Neural progenitor cell (in vitro differentiated cells): Measurements from ENCODE around the gene TUBB4B. TPM values are rescaled to one million over a fixed set of nuclear protein-coding genes. Genes with fewer than 3 reads are reported as not detected.
A peak's percentile ranks its signal among the peaks of the same experiment; 100 is the strongest.

Experiments
- DNase-seq: peaks from one replicate; pipeline ENCODE4 v3.0.0-alpha.2; 2016; ENCODE audit warnings: low spot score
- H2AFZ ChIP-seq: fragments of 200-600 bp; sonication (generic); replicated peaks from 2 replicates; pipeline ENCODE4 v1.6.1; 2016; ENCODE audit warnings: antibody characterized with exemption
- H3F3A ChIP-seq: fragments of 200-600 bp; sonication (generic); 2 replicates; pipeline ENCODE4 v1.6.1; 2016; ENCODE audit warnings: antibody characterized with exemption, low read depth
- H3K27ac ChIP-seq: fragments of 200-600 bp; sonication (generic); 2 replicates; pipeline ENCODE4 v1.5.1; 2016; ENCODE audit warnings: mild to moderate bottlenecking
- H3K27me3 ChIP-seq: fragments of 200-600 bp; sonication (generic); 2 replicates; pipeline ENCODE4 v1.6.1; 2016; ENCODE audit warnings: mild to moderate bottlenecking, moderate library complexity
- H3K36me3 ChIP-seq: fragments of 200-600 bp; sonication (generic); 2 replicates; pipeline ENCODE4 v1.5.1; 2016
- H3K4me1 ChIP-seq: fragments of 200-600 bp; sonication (generic); 2 replicates; pipeline ENCODE4 v1.6.1; 2016; ENCODE audit warnings: mixed run types
- H3K4me2 ChIP-seq: fragments of 200-600 bp; sonication (generic); 2 replicates; pipeline ENCODE4 v1.6.1; 2016
- H3K4me3 ChIP-seq: fragments of 200-600 bp; sonication (generic); 2 replicates; pipeline ENCODE4 v1.5.1; 2016
- H3K79me2 ChIP-seq: fragments of 200-600 bp; sonication (generic); 2 replicates; pipeline ENCODE4 v1.6.1; 2016; ENCODE audit warnings: low read depth
- H3K9ac ChIP-seq: fragments of 200-600 bp; sonication (generic); 2 replicates; pipeline ENCODE4 v1.6.1; 2016
- H3K9me3 ChIP-seq: fragments of 200-600 bp; sonication (generic); 2 replicates; pipeline ENCODE4 v1.5.1; 2016; ENCODE audit warnings: low read depth
- H4K20me1 ChIP-seq: fragments of 200-600 bp; sonication (generic); 2 replicates; pipeline ENCODE4 v1.6.1; 2016; ENCODE audit warnings: low read depth
- H3K27ac Mint-ChIP-seq: 3 replicates; pipeline ENCODE4 v1.8.0; 2021; ENCODE audit warnings: mixed read lengths
- H3K27me3 Mint-ChIP-seq: 2 replicates; pipeline ENCODE4 v1.8.0; 2022; ENCODE audit warnings: low read depth, mild to moderate bottlenecking, inconsistent platforms, moderate library complexity, mixed read lengths; ENCODE audit not compliant: insufficient read depth
- H3K36me3 Mint-ChIP-seq: 3 replicates; pipeline ENCODE4 v1.8.0; 2021; ENCODE audit warnings: mixed read lengths
- H3K4me1 Mint-ChIP-seq: 3 replicates; pipeline ENCODE4 v1.8.0; 2021; ENCODE audit warnings: mixed read lengths
- H3K4me3 Mint-ChIP-seq: 3 replicates; pipeline ENCODE4 v1.8.0; 2021; ENCODE audit warnings: mild to moderate bottlenecking, moderate library complexity, mixed read lengths
- H3K9me3 Mint-ChIP-seq: 3 replicates; pipeline ENCODE4 v1.8.0; 2020; ENCODE audit warnings: mixed read lengths
- EZH2 ChIP-seq: fragments of 200-600 bp; sonication (generic); IDR thresholded peaks from 2 replicates; pipeline ENCODE4 v1.6.1; 2017; ENCODE audit warnings: antibody characterized with exemption, mild to moderate bottlenecking, moderate library complexity
- EZH2phosphoT487 ChIP-seq: fragments of 200-600 bp; sonication (generic); IDR thresholded peaks from 2 replicates; pipeline ENCODE4 v1.6.1; 2017; ENCODE audit warnings: antibody characterized with exemption
- total RNA-seq: library from RNA; depleted of rRNA; stranded (reverse); fragments of >200 nt; gene quantifications from 2 replicates; pipeline ENCODE4 v1.2.3, GENCODE V29; 2015; ENCODE audit warnings: low replicate concordance
- TF ChIP-seq, protein P1 (sequence below): fragments of 200-600 bp; sonication (generic); IDR thresholded peaks from 2 replicates; pipeline ENCODE4 v1.5.1; 2017; ENCODE audit warnings: antibody characterized with exemption, mild to moderate bottlenecking

Gene TUBB4B
- total RNA-seq, 1 donor from 2014 or later, result 183 TPM

DNA sequence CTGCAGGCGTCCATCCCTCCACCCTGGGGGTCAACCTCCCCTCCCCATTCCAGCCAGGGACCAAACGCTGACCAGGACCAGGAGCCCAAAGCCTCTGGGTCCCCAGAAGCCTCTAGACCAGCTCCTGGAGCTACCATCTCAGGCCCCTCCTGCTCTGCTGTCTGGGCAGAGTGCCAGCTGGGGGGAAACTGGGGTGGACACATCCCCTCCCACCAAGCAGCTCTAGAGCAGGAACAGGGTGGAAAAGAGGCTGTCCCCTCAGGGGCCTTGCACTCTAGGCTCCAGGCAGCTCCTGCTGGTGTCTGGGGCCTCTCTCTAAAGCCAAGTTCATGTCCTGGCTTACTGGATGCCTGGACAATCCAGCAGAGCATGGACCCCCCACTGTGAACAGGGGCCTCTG is 48.2 kb upstream of the TUBB4B start:
- H3K27me3 ChIP-seq, result no peaks in the 10 kb centered on the region
- Mint-ChIP-seq H3K9me3 (no peaks in the 10 kb centered on the region), H3K36me3 (no peaks in the 10 kb centered on the region), H3K27ac (no peak overlapping the region), H3K4me3 (no peak overlapping the region), H3K4me1 (peaks cover 22% of the 10 kb centered on the region), H3K27me3 (peaks cover 6% of the 10 kb centered on the region)
- no peak overlapping the region for H3K27ac ChIP-seq
- H3K4me3 ChIP-seq, result no peak overlapping the region
- H3K9me3 ChIP-seq, result no peaks in the 10 kb centered on the region
- DNase-seq, result no peak
- H3F3A ChIP-seq, result peaks cover 10% of the 10 kb centered on the region
- H3K79me2 ChIP-seq, result peaks cover 9% of the 10 kb centered on the region
- H3K36me3 ChIP-seq, result no peaks in the 10 kb centered on the region
- H3K9ac ChIP-seq, result no peak overlapping the region
- no peaks in the 10 kb centered on the region for H3K4me1 ChIP-seq
- no peak overlapping the region for H3K4me2 ChIP-seq
- H2AFZ ChIP-seq, result no peak overlapping the region
- TF ChIP-seq, protein P1, sequence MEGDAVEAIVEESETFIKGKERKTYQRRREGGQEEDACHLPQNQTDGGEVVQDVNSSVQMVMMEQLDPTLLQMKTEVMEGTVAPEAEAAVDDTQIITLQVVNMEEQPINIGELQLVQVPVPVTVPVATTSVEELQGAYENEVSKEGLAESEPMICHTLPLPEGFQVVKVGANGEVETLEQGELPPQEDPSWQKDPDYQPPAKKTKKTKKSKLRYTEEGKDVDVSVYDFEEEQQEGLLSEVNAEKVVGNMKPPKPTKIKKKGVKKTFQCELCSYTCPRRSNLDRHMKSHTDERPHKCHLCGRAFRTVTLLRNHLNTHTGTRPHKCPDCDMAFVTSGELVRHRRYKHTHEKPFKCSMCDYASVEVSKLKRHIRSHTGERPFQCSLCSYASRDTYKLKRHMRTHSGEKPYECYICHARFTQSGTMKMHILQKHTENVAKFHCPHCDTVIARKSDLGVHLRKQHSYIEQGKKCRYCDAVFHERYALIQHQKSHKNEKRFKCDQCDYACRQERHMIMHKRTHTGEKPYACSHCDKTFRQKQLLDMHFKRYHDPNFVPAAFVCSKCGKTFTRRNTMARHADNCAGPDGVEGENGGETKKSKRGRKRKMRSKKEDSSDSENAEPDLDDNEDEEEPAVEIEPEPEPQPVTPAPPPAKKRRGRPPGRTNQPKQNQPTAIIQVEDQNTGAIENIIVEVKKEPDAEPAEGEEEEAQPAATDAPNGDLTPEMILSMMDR, result no peak
- TF ChIP-seq EZH2 (no peak), EZH2phosphoT487 (no peak)
- H4K20me1 ChIP-seq, result peaks cover 63% of the 10 kb centered on the region

DNA sequence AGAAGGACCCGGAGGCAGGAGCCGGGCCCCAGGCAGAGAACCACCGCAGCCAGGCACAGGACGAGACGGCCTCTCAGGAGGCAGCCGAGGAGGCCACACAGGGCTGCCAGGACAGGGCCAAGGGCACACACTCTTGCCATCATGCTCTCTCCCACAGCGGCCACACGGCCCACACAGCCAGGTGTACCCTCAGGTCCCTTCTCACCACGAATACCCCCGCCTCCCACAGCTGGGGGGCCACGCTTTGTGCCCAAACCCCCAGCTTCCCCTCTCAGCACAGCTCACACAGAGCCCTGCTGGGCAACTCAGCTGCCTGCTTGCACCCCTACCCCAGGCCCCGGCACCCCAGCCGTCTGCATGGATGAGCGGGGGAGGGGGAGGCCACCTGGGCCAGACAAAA is 47.3 kb upstream of the TUBB4B start:
- Histone ChIP-seq H3K9me3 (no peaks in the 10 kb centered on the region), H3K36me3 (no peaks in the 10 kb centered on the region), H3K4me2 (no peak overlapping the region), H3K4me3 (no peak overlapping the region), H3K27ac (no peak overlapping the region), H4K20me1 (peaks cover 72% of the 10 kb centered on the region), H3K79me2 (peaks cover 14% of the 10 kb centered on the region), H2AFZ (no peak overlapping the region), H3F3A (peaks cover 10% of the 10 kb centered on the region), H3K9ac (no peak overlapping the region), H3K4me1 (no peaks in the 10 kb centered on the region), H3K27me3 (no peaks in the 10 kb centered on the region)
- Mint-ChIP-seq H3K27me3 (peaks cover 4% of the 10 kb centered on the region), H3K4me3 (no peak overlapping the region), H3K4me1 (peaks cover 22% of the 10 kb centered on the region), H3K9me3 (no peaks in the 10 kb centered on the region), H3K27ac (no peak overlapping the region), H3K36me3 (no peaks in the 10 kb centered on the region)
- TF ChIP-seq EZH2phosphoT487, result no peak
- TF ChIP-seq, protein P1, result no peak
- no peak for TF ChIP-seq EZH2
- no peak for DNase-seq

DNA sequence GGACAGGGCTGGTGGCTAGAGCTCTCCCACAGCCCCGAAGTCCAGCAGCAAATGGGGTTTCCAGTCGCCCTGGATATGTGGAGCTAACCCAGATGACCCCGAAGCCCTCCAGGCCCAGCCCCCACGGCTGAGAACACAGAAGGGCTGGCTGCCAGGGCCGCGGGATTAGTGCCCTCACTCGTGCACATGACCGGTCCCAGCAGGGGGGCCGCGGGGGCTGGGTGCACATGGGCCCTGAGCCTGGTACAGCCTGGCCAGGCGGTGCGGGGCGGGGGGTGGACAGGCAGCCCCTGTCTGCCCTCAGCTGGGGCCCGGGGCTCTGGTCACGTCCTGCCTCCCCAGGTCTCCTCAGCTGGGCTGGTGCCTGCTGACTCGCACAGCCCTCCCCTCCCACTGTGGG is 46.7 kb upstream of the TUBB4B start:
- H3K4me1 Mint-ChIP-seq, result peaks cover 17% of the 10 kb centered on the region
- H3K9me3 Mint-ChIP-seq, result no peaks in the 10 kb centered on the region
- H4K20me1 ChIP-seq, result peaks cover 72% of the 10 kb centered on the region
- H3F3A ChIP-seq, result peaks cover 5% of the 10 kb centered on the region
- H3K4me3 Mint-ChIP-seq, result no peak overlapping the region
- H3K27me3 ChIP-seq, result peaks cover 1% of the 10 kb centered on the region
- TF ChIP-seq, protein P1, result no peak
- no peak for TF ChIP-seq EZH2phosphoT487
- H3K36me3 ChIP-seq, result no peaks in the 10 kb centered on the region
- peaks cover 20% of the 10 kb centered on the region for H3K79me2 ChIP-seq
- peak; percentile 42 for DNase-seq
- H3K9me3 ChIP-seq, result no peaks in the 10 kb centered on the region
- no peak overlapping the region for H3K4me3 ChIP-seq
- no peak overlapping the region for H2AFZ ChIP-seq
- peak overlapping the region; percentile 10 for H3K4me2 ChIP-seq
- H3K27ac ChIP-seq, result no peak overlapping the region
- H3K36me3 Mint-ChIP-seq, result no peaks in the 10 kb centered on the region
- no peak overlapping the region for H3K9ac ChIP-seq
- peaks cover 4% of the 10 kb centered on the region for H3K27me3 Mint-ChIP-seq
- H3K27ac Mint-ChIP-seq, result no peak overlapping the region
- H3K4me1 ChIP-seq, result peaks cover 2% of the 10 kb centered on the region
